ENCODE results near the gene GATA5.

GATA5 gene
- 0 to 1.1 (median 0) reads per million in 17 experiments for total RNA-seq

DNA sequence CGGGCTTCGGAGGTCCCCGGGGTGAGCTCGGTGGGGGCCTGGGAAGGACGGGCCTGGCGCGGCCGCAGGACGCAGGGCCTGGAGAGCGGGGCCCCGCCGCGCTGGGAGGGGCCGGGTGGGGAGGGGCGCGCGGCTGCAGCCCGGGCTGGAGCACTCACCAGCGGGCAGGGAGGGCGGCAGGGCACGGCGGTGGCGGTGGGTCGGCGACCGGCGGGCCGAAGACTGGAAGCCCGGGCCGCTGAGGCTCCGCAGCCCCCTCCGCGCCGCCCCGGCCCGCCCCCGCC lies at the start of gene GATA5:
Gene GATA5, minus strand, starts transcription at position 224 of the 284 bp plus-strand sequence. CDS start 474 bp downstream, outside the sequence.
- DNase-seq = no peak

DNA sequence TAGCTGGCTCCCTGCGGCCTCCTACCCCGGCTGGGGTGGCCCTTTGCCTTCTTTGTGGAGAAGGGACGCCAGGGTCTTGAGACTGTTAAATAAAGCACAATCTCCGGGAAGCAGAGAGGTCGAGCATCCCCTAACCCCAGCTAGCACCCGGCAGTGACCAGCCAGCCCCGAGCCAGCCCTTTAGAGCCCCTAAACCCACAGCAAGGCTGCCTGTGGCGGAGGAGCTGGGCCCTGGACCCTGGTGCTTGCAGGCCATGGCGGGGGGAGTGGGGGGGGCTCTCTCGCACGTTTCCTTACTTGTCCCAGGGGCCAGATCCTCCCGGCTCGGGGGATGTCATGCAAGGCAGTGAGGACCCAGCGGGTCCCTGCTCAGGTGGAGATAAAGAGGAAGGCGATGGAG lies 49.2 kb upstream of the GATA5 start:
- no peak for DNase-seq

- no peak for DNase-seq
These were observed 48.7 kb upstream of the GATA5 start for GRCh38 chr20:62524505-62524911.

DNA sequence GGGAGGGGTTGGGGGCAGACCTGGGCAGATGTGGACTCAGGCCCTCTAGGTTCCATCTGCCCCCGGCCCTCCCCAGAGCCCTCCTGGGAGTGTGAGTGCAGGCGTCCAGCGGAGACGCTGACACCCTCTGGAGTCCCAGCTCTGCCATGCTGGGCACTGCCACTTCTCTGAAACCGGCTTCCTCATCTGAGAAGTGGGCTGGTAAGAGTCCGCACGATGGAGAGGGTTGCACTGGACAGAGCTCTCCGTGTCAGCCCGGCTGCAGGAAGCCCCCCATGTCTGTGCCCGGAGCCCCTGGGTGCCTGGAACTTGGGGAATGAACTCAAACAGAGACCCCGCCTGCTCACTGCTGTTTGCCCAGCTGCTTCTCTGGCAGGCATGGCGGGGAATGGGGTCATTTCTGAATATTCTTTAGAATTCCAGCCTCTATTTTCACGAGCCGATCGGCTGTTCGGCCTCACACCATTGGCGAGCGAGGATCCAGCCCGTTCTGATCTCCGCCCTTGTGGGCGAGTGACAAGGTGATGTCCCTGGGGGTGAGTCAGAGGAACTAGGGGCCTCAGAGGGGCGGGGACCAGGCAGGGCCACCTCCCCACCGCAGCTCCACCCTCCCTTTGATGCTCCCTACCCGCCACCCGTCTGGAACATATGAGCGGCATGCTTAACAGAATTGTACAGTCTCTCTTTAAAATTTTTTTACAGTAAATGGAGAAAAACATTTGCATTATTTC lies 47.8 kb upstream of the GATA5 start:
- no peak for DNase-seq

DNA sequence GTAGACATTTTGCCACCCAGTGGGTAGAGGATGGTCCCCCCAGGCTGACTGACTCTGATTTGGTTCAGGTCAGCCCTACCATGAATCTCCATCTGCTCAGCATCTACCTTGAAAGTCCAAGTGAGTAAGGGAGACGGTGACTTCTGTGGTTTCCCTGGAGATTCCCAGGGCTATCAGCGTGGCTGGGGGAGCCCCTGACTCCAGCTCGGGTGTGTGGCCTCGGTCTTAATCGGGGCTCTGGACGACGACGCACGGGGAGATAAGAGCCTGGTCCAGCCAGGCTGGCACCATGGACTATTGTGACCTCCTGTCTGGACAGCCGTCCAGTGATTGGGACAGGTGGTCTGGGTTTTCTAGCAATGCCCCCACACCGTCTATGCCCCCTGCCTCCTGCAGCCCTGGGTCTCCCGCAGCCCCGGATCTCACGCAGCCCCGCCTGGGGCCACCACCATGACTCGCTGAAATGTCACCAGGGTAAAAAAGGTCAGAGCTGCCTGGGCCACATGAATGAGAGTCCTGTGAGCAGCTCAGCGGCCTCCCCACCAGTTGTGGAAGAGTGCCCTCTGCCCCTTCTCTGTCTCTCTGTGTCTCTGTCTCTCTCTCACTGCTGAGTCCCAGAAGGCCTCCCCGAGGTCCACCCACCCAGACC lies 47.1 kb upstream of the GATA5 start:
- DNase-seq = no peak

DNA sequence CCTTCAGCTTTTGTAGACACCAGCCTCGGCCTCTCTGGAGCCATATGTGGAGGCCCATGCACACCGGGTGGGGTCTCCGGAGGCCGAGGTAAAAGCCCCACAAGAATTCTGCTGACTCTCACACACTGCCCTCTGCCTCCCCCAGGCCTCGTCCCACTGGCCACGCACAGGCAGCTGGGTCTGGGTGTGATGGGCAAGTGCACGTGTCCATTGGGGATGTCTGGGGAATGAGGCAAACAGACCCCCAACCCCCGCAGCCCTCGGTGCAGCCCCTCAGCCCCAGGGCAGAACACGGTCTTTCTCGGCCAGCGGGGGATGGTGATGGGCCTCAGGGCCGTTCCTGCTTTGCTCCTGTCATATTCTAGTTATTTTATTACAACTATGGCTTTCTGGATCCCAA lies 44.0 kb upstream of the GATA5 start:
- no peak for DNase-seq

DNA sequence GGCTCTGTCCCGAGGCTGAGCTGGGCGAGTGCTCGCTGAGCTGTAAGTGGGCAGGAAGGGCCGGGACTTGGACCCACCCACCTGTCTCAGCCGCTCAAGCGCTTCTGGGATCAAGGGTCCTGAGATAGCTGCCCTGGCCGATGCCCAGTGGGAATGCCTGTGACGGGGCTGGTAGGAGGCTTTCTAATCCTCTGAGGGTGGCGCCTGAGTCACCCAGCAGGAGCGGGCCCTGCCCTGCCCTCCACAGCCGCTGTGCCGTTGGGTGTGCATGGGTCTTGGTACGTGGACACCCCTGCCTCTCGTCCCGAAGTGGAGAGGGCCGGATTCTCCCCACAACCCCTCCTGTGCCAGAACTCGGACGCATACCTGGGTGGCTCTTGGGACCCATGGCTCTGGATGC lies 43.1 kb upstream of the GATA5 start:
- DNase-seq = no peak

- no peak for DNase-seq
These were observed 42.3 kb upstream of the GATA5 start for GRCh38 chr20:62517901-62518610.

DNA sequence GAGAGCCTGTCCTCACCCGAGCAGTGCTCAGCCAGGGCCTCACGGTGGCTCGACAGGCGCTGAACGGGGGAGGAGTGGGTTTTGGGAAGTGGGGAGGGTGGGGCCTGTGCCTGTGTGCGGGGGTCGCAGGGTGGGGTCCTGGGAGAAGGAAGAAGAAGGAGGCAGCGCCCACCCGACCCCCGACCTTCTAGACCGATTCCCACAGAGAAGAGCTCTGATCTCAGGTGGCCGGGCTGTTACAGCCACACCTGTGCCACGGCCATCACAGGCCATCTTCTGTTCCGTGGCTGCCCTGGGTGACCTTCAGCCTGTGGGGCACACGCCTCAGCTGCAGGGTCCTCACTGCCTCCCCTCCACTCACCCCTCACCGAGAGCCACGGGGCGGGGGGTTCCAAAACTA lies 41.4 kb upstream of the GATA5 start:
- no peak for DNase-seq

DNA sequence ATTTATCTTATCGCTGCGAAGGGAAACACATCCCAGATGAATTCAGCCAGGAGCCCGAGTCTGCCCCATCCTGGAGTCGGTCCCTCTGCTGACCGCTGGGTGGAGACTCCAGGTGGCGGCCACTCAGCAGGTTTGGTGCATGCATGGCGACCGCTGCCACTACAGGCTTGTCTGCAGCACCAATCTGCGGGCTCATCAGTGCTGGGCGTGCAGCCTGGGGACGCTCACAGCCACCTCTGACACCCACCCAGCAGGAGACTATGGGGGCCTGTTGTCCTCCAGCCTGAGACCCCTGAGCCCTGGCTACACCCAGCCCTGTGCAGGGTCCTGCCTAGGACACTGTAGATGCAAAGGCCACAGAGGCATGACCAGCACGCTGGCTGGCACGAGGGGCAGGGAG lies 40.5 kb upstream of the GATA5 start:
- DNase-seq = no peak

- DNase-seq = no peak
These were observed 40.0 kb upstream of the GATA5 start for GRCh38 chr20:62515826-62516225.

DNA sequence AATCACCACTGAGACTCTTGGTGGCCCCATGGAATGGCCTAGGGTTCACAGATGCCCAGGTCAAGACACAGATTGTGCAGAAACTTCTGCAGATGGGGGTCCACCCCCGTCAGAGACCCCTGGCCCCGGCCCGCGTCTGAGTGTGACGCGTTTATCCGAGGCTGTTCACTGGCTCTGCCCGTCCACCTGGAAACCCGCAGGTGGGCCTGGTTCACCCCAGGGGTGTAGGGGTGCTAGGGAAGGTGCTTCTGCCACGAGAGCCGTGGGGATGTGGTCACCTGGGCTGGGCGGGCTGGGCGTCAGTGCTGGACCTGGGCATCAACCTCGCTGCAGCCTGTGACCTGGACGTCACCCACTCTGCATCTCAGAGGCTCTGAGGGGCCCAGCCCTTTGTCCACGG lies 39.5 kb upstream of the GATA5 start:
- no peak for DNase-seq

GRCh38 chr20:62513991-62514390 lies 38.2 kb upstream of the GATA5 start:
- no peak for DNase-seq

GRCh38 chr20:62511915-62512610 lies 36.3 kb upstream of the GATA5 start:
- peak in 2 of 4 experiments; percentile 17 to 22 for DNase-seq

DNA sequence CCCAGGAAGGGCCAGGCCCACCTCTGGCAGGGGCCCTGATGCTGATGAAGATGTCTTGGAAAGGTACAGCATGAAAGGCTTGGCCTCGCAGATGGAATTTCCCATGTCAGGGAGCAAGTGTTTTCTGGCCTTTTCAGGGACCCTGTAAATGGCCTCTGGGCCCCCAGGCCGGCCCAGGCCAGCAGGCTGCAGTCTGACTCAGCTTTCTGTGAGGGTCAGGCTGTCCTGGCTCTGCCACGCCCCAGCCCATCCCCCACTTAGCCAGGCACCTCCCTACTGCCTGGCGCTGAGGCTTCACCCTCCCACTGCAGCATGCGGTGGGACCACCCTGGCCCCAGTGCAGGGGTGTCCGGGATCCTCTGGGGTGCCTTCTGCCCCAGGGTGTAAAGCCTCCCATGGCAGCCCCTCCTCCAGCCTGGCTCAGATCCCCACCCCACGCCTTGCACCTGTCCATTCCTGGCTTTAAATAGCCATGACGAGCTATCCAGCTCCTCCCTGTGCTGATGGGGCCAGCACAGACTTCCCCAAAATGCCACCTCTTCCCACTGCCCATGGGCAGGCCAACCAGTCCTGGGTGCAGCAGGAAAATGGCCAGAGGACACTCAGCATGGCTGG lies 35.6 kb upstream of the GATA5 start:
- no peak for DNase-seq

GRCh38 chr20:62508641-62509051 lies 32.9 kb upstream of the GATA5 start:
- no peak for DNase-seq

GRCh38 chr20:62507991-62508640 lies 32.3 kb upstream of the GATA5 start:
- DNase-seq = no peak

DNA sequence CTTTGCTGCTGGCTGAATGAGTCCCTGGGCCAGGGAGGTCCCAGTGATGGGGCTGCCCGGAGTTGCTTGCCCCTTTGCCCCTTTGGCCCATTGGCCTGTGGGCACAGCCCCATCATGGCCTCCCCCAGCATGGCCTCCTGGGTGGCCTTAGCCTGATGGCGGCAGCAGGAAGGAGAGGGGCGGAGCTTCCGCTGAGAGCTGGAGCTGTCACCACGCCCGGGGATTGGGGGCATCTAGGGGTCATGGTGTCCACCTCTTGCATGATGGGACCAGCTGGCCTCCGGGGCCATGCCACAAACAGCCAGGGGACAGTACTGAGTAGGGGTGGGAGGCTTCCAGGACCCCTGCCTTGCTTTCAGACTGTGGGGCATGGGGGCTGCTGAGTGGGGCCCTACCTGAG lies 31.5 kb upstream of the GATA5 start:
- no peak for DNase-seq

GRCh38 chr20:62506791-62507190 lies 31.0 kb upstream of the GATA5 start:
- no peak for DNase-seq

GRCh38 chr20:62506087-62506486 lies 30.3 kb upstream of the GATA5 start:
- no peak for DNase-seq

GRCh38 chr20:62505337-62506045 lies 29.7 kb upstream of the GATA5 start:
- DNase-seq = no peak

- no peak for DNase-seq
These were observed 28.5 kb upstream of the GATA5 start for GRCh38 chr20:62504323-62504722.

Measured in suppressor macrophage (primary cell).